HepG2 (cell line): ENCODE results near the gene NBL1. TPM values are rescaled to one million over a fixed set of nuclear protein-coding genes. Genes with fewer than 3 reads are reported as not detected.

Experiments
- ATAC-seq: fragments of 200-7000 bp; cut with Tn5 transposase; 3 replicates; pipeline ENCODE4 v1.9.1; 2020; ENCODE audit warnings: mild to moderate bottlenecking, moderate library complexity
- BruUV-seq: library from RNA; stranded (reverse); fragments of 400-500 nt; replicated peaks from 2 replicates; lab custom pipeline; 2021; lab: Mats Ljungman, UMichigan
- CTCF ChIA-PET: fragments of 300-600 bp; formaldehyde crosslinking; extraction: SDS; loops from one replicate; lab custom pipeline; 2021; ENCODE audit warnings: low total read pairs, inconsistent platforms, low intra/inter-chr PET ratio; lab: Yijun Ruan, JAX
- POLR2A ChIA-PET: fragments of 350-600 bp; sonication (Branson Sonifier 250); formaldehyde crosslinking; loops from one replicate; lab custom pipeline; 2020; ENCODE audit warnings: antibody characterized with exemption, inconsistent platforms; lab: Yijun Ruan, JAX
- DNase-seq: peaks from one replicate; pipeline ENCODE4 v3.0.0-alpha.2; 2015; ENCODE audit warnings: low spot score
- FAIRE-seq: peaks from 3 replicates; lab custom pipeline; 2011; peaks lifted over from hg19 to GRCh38; lab: Jason Lieb, UNC
- H2AFZ ChIP-seq: one replicate; pipeline ENCODE4 v1.6.1; 2011; ENCODE audit warnings: low read length, inconsistent platforms
- H3K27ac ChIP-seq: fragments of 300-600 bp; 3 replicates; pipeline ENCODE4 v1.8.0; 2011; ENCODE audit warnings: mixed run types, mild to moderate bottlenecking, mixed read lengths, low read length, inconsistent platforms; ENCODE audit not compliant: insufficient read depth; ENCODE audit errors: extremely low read length
- H3K27me3 ChIP-seq, 2 experiments: fragments of 200-600 bp in 1 of 2; 2 replicates in 1 of 2; 3 replicates in 1 of 2; pipeline versions ENCODE4 v1.6.0 to v1.8.0; 2011; ENCODE audit warnings: low read length in 2 of 2, mild to moderate bottlenecking in 2 of 2, moderate library complexity in 2 of 2, inconsistent platforms in 1 of 2; ENCODE audit not compliant: insufficient read depth in 2 of 2, control insufficient read depth in 1 of 2
- H3K36me3 ChIP-seq, 2 experiments: fragments of 200-600 bp in 1 of 2; replicated peaks in 1 of 2; 2 replicates in 1 of 2; 3 replicates in 1 of 2; pipeline versions ENCODE4 v1.5.1 to v1.8.0; 2011; ENCODE audit warnings: low read length in 2 of 2, inconsistent platforms in 1 of 2; ENCODE audit not compliant: insufficient read depth in 2 of 2, control insufficient read depth in 1 of 2
- H3K4me1 ChIP-seq: 2 replicates; pipeline ENCODE4 v1.5.1; 2012; ENCODE audit warnings: low read length, inconsistent platforms; ENCODE audit not compliant: insufficient read depth
- H3K4me2 ChIP-seq: 2 replicates; pipeline ENCODE4 v1.6.0; 2011; ENCODE audit warnings: low read depth, low read length, inconsistent platforms
- H3K4me3 ChIP-seq, 3 experiments: fragments of 200-600 bp in 1 of 3; sonication (generic), shearing (Covaris generic) in 1 of 3; replicated peaks in 1 of 3; 2 replicates each; pipeline ENCODE4 v1.5.1; 2011 to 2016; ENCODE audit warnings: low read length in 3 of 3, inconsistent platforms in 2 of 3, low read depth in 2 of 3, mild to moderate bottlenecking in 2 of 3, control low read depth in 1 of 3, mixed read lengths in 1 of 3; ENCODE audit not compliant: insufficient read depth in 1 of 3
- H3K79me2 ChIP-seq: one replicate; pipeline ENCODE4 v1.6.1; 2011; ENCODE audit warnings: low read length, inconsistent platforms; ENCODE audit not compliant: insufficient read depth
- H3K9ac ChIP-seq: 2 replicates; pipeline ENCODE4 v1.6.0; 2011; ENCODE audit warnings: mild to moderate bottlenecking, low read depth, low read length, inconsistent platforms; ENCODE audit not compliant: insufficient read depth
- H3K9me3 ChIP-seq: 2 replicates; pipeline ENCODE4 v1.5.1; 2012; ENCODE audit warnings: mild to moderate bottlenecking, low read length
- H4K20me1 ChIP-seq: 2 replicates; pipeline ENCODE4 v1.6.0; 2011; ENCODE audit warnings: inconsistent platforms, mild to moderate bottlenecking, low read length, moderate library complexity; ENCODE audit not compliant: insufficient read depth
- GPN1 ChIP-seq: sonication (generic); formaldehyde crosslinking; IDR thresholded peaks from 2 replicates; pipeline ENCODE4 v1.5.1; 2020; ENCODE audit warnings: missing genetic modification reagents, borderline replicate concordance
- HNF1B ChIP-seq: sonication (generic); formaldehyde crosslinking; IDR thresholded peaks from 2 replicates; pipeline ENCODE4 v1.5.1; 2020; ENCODE audit warnings: mild to moderate bottlenecking, moderate library complexity, missing genetic modification reagents
- MLLT10 ChIP-seq: sonication (generic); formaldehyde crosslinking; IDR thresholded peaks from 2 replicates; pipeline ENCODE4 v1.4.0; 2020; ENCODE audit warnings: missing genetic modification reagents
- PAWR ChIP-seq: sonication (generic); formaldehyde crosslinking; IDR thresholded peaks from 2 replicates; pipeline ENCODE4 v1.4.0; 2020; ENCODE audit warnings: missing genetic modification reagents, mild to moderate bottlenecking, borderline replicate concordance
- PITX1 ChIP-seq: sonication (generic); formaldehyde crosslinking; IDR thresholded peaks from 2 replicates; pipeline ENCODE4 v1.5.1; 2020; ENCODE audit warnings: mild to moderate bottlenecking, missing genetic modification reagents
- SMC3 ChIP-seq: IDR thresholded peaks from 2 replicates; pipeline ENCODE4 v1.6.1; 2011; ENCODE audit warnings: low read length, improper control_type of control experiment
- ZNF614 ChIP-seq: IDR thresholded peaks from 2 replicates; pipeline ENCODE4 v1.6.1; 2018; ENCODE audit warnings: missing biosample characterization, missing genetic modification reagents, inconsistent platforms, borderline replicate concordance
- ZNF891 ChIP-seq: sonication (generic); formaldehyde crosslinking; IDR thresholded peaks from 2 replicates; pipeline ENCODE4 v1.5.0; 2020; ENCODE audit warnings: mild to moderate bottlenecking, missing genetic modification reagents
- WGBS: methylation state at CpG from one replicate; pipeline ENCODE4 v1.1.6; 2017; ENCODE audit warnings: low lambda C conversion rate; 5-methylcytosine and 5-hydroxymethylcytosine counted together
- in situ Hi-C: cut with HindIII; loops from 2 replicates; pipeline ENCODE4 v1.10.0; 2017; ENCODE audit warnings: low pct_unique_long_range_greater_than_20kb; ENCODE audit not compliant: extremely low pct_ligation_motif_present
- intact Hi-C: fragments of 100-400 bp; cut with micrococcal nuclease; formaldehyde crosslinking; loops from one replicate; pipeline ENCODE4 v1.10.0; 2022; ENCODE audit not compliant: unreplicated experiment
- polyA plus RNA-seq, 8 experiments: library from polyadenylated mRNA; depleted of rRNA in 3 of 8; stranded (reverse) in 7 of 8; unstranded in 1 of 8; fragments of >200 nt; fragmentation: Illumina TruSeq in 4 of 8; extraction: Trizol in 4 of 8; gene quantifications; 2 replicates each; pipeline versions ENCODE4 v1.2.1 to v1.2.3, GENCODE V29; 2011 to 2016; ENCODE audit warnings: low read depth in 4 of 8, missing spikeins in 1 of 8, mixed read lengths in 1 of 8; ENCODE audit not compliant: insufficient read depth in 1 of 8
- total RNA-seq, 5 experiments: library from RNA; depleted of rRNA; stranded (reverse); fragments of >200 nt; fragmentation: Illumina TruSeq; extraction: Trizol; gene quantifications; 2 replicates each; pipeline ENCODE4 v1.2.3, GENCODE V29; 2016; ENCODE audit warnings: low read depth in 1 of 5
- TF ChIP-seq, protein P1 (sequence below): fragments of 450-650 bp; IDR thresholded peaks from 2 replicates; pipeline ENCODE4 v1.6.1; 2017; ENCODE audit warnings: mild to moderate bottlenecking
- TF ChIP-seq, protein P2 (sequence below): sonication (generic); formaldehyde crosslinking; IDR thresholded peaks from 2 replicates; pipeline ENCODE4 v1.9.0; 2021; ENCODE audit warnings: missing genetic modification reagents, borderline replicate concordance
- TF ChIP-seq, protein P3 (sequence below): IDR thresholded peaks from 2 replicates; pipeline ENCODE4 v1.6.1; 2016; ENCODE audit warnings: missing compliant biosample characterization, missing genetic modification reagents, borderline replicate concordance
- TF ChIP-seq, protein P4 (sequence below): sonication (generic); formaldehyde crosslinking; IDR thresholded peaks from 2 replicates; pipeline ENCODE4 v1.8.0; 2022; ENCODE audit warnings: missing genetic modification reagents, mild to moderate bottlenecking, moderate library complexity, borderline replicate concordance

NBL1 gene
- total and polyA plus RNA-seq, 2 of the 13 experiments (the other 11 are each of a cell fraction or from before 2014, with no cell fraction given): 2.7 to 13.8 TPM

GRCh38 chr1:19610282-19610981, 33.7 kb upstream of the NBL1 start:
- no peak overlapping the region for H3K27ac ChIP-seq
- ChIA-PET POLR2A (interaction anchor here (1.3 kb wide), 1 partner anchor 14 kb away, joined by 4 read pairs; a partner anchor contains a TSS), CTCF (no interaction called here)
- peaks cover 0 to 3% of the 10 kb centered on the region in 2 experiments; a peak in 1 of 5 replicates for H3K36me3 ChIP-seq
- ATAC-seq: no peak
- no TSS peak for BruUV-seq
- intact Hi-C loops: no loop called here
- no peak overlapping the region for H3K4me2 ChIP-seq
- H3K4me1 ChIP-seq: peaks cover 44% of the 10 kb centered on the region
- H3K4me3 ChIP-seq: no peak overlapping the region
- H4K20me1 ChIP-seq: no peaks in the 10 kb centered on the region
- no peaks in the 10 kb centered on the region for H3K9me3 ChIP-seq
- no peak for FAIRE-seq
- H3K79me2 ChIP-seq: peaks cover 38% of the 10 kb centered on the region
- H2AFZ ChIP-seq: no peak overlapping the region
- WGBS: 88% methylated on average over 8 of the region's 8 CpGs
- no peak overlapping the region for H3K9ac ChIP-seq
- no peaks in the 10 kb centered on the region for H3K27me3 ChIP-seq
- DNase-seq: no peak
- in situ Hi-C loops: no loop called here
- TF ChIP-seq, protein P1, sequence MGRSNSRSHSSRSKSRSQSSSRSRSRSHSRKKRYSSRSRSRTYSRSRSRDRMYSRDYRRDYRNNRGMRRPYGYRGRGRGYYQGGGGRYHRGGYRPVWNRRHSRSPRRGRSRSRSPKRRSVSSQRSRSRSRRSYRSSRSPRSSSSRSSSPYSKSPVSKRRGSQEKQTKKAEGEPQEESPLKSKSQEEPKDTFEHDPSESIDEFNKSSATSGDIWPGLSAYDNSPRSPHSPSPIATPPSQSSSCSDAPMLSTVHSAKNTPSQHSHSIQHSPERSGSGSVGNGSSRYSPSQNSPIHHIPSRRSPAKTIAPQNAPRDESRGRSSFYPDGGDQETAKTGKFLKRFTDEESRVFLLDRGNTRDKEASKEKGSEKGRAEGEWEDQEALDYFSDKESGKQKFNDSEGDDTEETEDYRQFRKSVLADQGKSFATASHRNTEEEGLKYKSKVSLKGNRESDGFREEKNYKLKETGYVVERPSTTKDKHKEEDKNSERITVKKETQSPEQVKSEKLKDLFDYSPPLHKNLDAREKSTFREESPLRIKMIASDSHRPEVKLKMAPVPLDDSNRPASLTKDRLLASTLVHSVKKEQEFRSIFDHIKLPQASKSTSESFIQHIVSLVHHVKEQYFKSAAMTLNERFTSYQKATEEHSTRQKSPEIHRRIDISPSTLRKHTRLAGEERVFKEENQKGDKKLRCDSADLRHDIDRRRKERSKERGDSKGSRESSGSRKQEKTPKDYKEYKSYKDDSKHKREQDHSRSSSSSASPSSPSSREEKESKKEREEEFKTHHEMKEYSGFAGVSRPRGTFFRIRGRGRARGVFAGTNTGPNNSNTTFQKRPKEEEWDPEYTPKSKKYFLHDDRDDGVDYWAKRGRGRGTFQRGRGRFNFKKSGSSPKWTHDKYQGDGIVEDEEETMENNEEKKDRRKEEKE: no peak
- TF ChIP-seq, protein P2, sequence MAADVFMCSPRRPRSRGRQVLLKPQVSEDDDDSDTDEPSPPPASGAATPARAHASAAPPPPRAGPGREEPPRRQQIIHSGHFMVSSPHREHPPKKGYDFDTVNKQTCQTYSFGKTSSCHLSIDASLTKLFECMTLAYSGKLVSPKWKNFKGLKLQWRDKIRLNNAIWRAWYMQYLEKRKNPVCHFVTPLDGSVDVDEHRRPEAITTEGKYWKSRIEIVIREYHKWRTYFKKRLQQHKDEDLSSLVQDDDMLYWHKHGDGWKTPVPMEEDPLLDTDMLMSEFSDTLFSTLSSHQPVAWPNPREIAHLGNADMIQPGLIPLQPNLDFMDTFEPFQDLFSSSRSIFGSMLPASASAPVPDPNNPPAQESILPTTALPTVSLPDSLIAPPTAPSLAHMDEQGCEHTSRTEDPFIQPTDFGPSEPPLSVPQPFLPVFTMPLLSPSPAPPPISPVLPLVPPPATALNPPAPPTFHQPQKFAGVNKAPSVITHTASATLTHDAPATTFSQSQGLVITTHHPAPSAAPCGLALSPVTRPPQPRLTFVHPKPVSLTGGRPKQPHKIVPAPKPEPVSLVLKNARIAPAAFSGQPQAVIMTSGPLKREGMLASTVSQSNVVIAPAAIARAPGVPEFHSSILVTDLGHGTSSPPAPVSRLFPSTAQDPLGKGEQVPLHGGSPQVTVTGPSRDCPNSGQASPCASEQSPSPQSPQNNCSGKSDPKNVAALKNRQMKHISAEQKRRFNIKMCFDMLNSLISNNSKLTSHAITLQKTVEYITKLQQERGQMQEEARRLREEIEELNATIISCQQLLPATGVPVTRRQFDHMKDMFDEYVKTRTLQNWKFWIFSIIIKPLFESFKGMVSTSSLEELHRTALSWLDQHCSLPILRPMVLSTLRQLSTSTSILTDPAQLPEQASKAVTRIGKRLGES: no peak
- TF ChIP-seq MLLT10 (CRISPR knock-in tag): no peak
- no peak for TF ChIP-seq PITX1 (CRISPR knock-in tag)
- TF ChIP-seq, protein P3, sequence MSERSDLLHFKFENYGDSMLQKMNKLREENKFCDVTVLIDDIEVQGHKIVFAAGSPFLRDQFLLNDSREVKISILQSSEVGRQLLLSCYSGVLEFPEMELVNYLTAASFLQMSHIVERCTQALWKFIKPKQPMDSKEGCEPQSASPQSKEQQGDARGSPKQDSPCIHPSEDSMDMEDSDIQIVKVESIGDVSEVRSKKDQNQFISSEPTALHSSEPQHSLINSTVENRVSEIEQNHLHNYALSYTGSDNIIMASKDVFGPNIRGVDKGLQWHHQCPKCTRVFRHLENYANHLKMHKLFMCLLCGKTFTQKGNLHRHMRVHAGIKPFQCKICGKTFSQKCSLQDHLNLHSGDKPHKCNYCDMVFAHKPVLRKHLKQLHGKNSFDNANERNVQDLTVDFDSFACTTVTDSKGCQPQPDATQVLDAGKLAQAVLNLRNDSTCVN: no peak
- TF ChIP-seq ZNF891: no peak
- no peak for TF ChIP-seq PAWR (CRISPR knock-in tag)
- TF ChIP-seq HNF1B (CRISPR knock-in tag): no peak
- TF ChIP-seq SMC3: no peak
- no peak for TF ChIP-seq ZNF614 (CRISPR knock-in tag)
- TF ChIP-seq, protein P4, sequence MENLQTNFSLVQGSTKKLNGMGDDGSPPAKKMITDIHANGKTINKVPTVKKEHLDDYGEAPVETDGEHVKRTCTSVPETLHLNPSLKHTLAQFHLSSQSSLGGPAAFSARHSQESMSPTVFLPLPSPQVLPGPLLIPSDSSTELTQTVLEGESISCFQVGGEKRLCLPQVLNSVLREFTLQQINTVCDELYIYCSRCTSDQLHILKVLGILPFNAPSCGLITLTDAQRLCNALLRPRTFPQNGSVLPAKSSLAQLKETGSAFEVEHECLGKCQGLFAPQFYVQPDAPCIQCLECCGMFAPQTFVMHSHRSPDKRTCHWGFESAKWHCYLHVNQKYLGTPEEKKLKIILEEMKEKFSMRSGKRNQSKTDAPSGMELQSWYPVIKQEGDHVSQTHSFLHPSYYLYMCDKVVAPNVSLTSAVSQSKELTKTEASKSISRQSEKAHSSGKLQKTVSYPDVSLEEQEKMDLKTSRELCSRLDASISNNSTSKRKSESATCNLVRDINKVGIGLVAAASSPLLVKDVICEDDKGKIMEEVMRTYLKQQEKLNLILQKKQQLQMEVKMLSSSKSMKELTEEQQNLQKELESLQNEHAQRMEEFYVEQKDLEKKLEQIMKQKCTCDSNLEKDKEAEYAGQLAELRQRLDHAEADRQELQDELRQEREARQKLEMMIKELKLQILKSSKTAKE (CRISPR knock-in tag): no peak
- TF ChIP-seq GPN1 (CRISPR knock-in tag): no peak
